ENCODE measurements around the gene HSP90AA1.
"Not testable (repeated sequence)": the region's sequence is repeated elsewhere in the genome, so short reads cannot be mapped to it uniquely, and the experiment has no call there.

The HSP90AA1 gene

GRCh38 chr14:102078831-102079699, 7.8 kb downstream of the HSP90AA1 start:
- H3K36me3 ChIP-seq (replicated peaks; ENCODE audit: low read depth, low read length) = peaks cover 62% of the 10 kb centered on the region
- H3K27ac ChIP-seq (ENCODE audit: low read length) = no peak overlapping the region
- no peaks in the 10 kb centered on the region for H3K9me3 ChIP-seq (ENCODE audit: insufficient read depth, low read length)
- H3K9ac ChIP-seq (ENCODE audit: low read length) = no peak overlapping the region
- H4K20me1 ChIP-seq (ENCODE audit: insufficient read depth, low read length) = no peaks in the 10 kb centered on the region
- no peaks in the 10 kb centered on the region for H3K4me1 ChIP-seq (ENCODE audit: low read length)
- no peak for TF ChIP-seq EZH2phosphoT487 (IDR thresholded peaks at IDR 0.05; ENCODE audit: low read depth)
- TF ChIP-seq CTCF (IDR thresholded peaks at IDR 0.05; ENCODE audit: low read depth, low read length) = no peak
- peaks cover 13% of the 10 kb centered on the region for H3K79me2 ChIP-seq (ENCODE audit: low read length)
- H3K4me3 ChIP-seq (ENCODE audit: low read length) = no peak overlapping the region
- H3K4me2 ChIP-seq (ENCODE audit: low read length) = no peak overlapping the region
- H3K27me3 ChIP-seq (ENCODE audit: low read depth, low read length) = no peaks in the 10 kb centered on the region
- H2AFZ ChIP-seq (ENCODE audit: low read depth, low read length) = no peak overlapping the region

- not testable (repeated sequence) for H3K79me2 ChIP-seq (ENCODE audit: low read length); H3K9ac ChIP-seq (ENCODE audit: low read length); H2AFZ ChIP-seq (ENCODE audit: low read depth, low read length); H3K27ac ChIP-seq (ENCODE audit: low read length); H3K9me3 ChIP-seq (ENCODE audit: insufficient read depth, low read length); H3K27me3 ChIP-seq (ENCODE audit: low read depth, low read length); H3K4me3 ChIP-seq (ENCODE audit: low read length); H3K4me2 ChIP-seq (ENCODE audit: low read length); H3K4me1 ChIP-seq (ENCODE audit: low read length); H4K20me1 ChIP-seq (ENCODE audit: insufficient read depth, low read length)
- H3K36me3 ChIP-seq (replicated peaks; ENCODE audit: low read depth, low read length) = peaks cover 55% of the 10 kb centered on the region
These were observed 8.5 kb downstream of the HSP90AA1 start for GRCh38 chr14:102078361-102078791.

GRCh38 chr14:102077382-102077709, 9.5 kb downstream of the HSP90AA1 start:
- H3K36me3 ChIP-seq (replicated peaks; ENCODE audit: low read depth, low read length) = peaks cover 46% of the 10 kb centered on the region

GRCh38 chr14:102075155-102075554, 11.7 kb downstream of the HSP90AA1 start:
- Histone ChIP-seq H3K36me3 (replicated peaks; ENCODE audit: low read depth, low read length) (peaks cover 31% of the 10 kb centered on the region), H3K4me1 (ENCODE audit: low read length) (no peaks in the 10 kb centered on the region)
- TF ChIP-seq CTCF (IDR thresholded peaks at IDR 0.05; ENCODE audit: low read depth, low read length) (no peak), EZH2phosphoT487 (IDR thresholded peaks at IDR 0.05; ENCODE audit: low read depth) (no peak)

More at GRCh38 chr14:102077382-102077709, 9.5 kb downstream of the HSP90AA1 start:
- H3K4me1 ChIP-seq (ENCODE audit: low read length) = no peaks in the 10 kb centered on the region
- H2AFZ ChIP-seq (ENCODE audit: low read depth, low read length) = no peak overlapping the region
- H3K4me3 ChIP-seq (ENCODE audit: low read length) = no peak overlapping the region
- no peak overlapping the region for H3K4me2 ChIP-seq (ENCODE audit: low read length)
- no peak for TF ChIP-seq CTCF (IDR thresholded peaks at IDR 0.05; ENCODE audit: low read depth, low read length)
- TF ChIP-seq EZH2phosphoT487 (IDR thresholded peaks at IDR 0.05; ENCODE audit: low read depth) = no peak
- H3K79me2 ChIP-seq (ENCODE audit: low read length) = no peaks in the 10 kb centered on the region
- no peaks in the 10 kb centered on the region for H3K27me3 ChIP-seq (ENCODE audit: low read depth, low read length)
- H3K9me3 ChIP-seq (ENCODE audit: insufficient read depth, low read length) = no peaks in the 10 kb centered on the region
- no peaks in the 10 kb centered on the region for H4K20me1 ChIP-seq (ENCODE audit: insufficient read depth, low read length)
- H3K27ac ChIP-seq (ENCODE audit: low read length) = no peak overlapping the region
- no peak overlapping the region for H3K9ac ChIP-seq (ENCODE audit: low read length)

More at GRCh38 chr14:102075155-102075554, 11.7 kb downstream of the HSP90AA1 start:
- Histone ChIP-seq H3K9ac (ENCODE audit: low read length) (no peak overlapping the region), H3K79me2 (ENCODE audit: low read length) (no peaks in the 10 kb centered on the region), H2AFZ (ENCODE audit: low read depth, low read length) (no peak overlapping the region), H3K27me3 (ENCODE audit: low read depth, low read length) (no peaks in the 10 kb centered on the region), H4K20me1 (ENCODE audit: insufficient read depth, low read length) (no peaks in the 10 kb centered on the region), H3K4me3 (ENCODE audit: low read length) (no peak overlapping the region), H3K4me2 (ENCODE audit: low read length) (no peak overlapping the region), H3K9me3 (ENCODE audit: insufficient read depth, low read length) (no peaks in the 10 kb centered on the region), H3K27ac (ENCODE audit: low read length) (no peak overlapping the region)
